ENCODE measurements around the gene LYPD6B. TPM values are rescaled to one million over a fixed set of nuclear protein-coding genes. Genes with fewer than 3 reads are reported as not detected.

LYPD6B gene
- total and polyA plus RNA-seq, 2 donors from 2014 or later = 9.4 to 17.6 TPM

GRCh38 chr2:149027590-149028250 is 10.8 kb upstream of the LYPD6B start:
- intact Hi-C loops (cut with DNase I) = no loop called here
- Histone ChIP-seq H3K27me3 (ENCODE audit: control insufficient read depth, insufficient read depth, low read length) (no peaks in the 10 kb centered on the region), H3K4me1 (ENCODE audit: control insufficient read depth in 2 of 3, insufficient read depth in 2 of 3, low read depth in 1 of 3, low read length in 3 of 3) (no peaks in the 10 kb centered on the region), H3K27ac (ENCODE audit: low read depth in 2 of 2, low read length in 2 of 2) (no peak overlapping the region), H3K4me3 (ENCODE audit: low read length in 3 of 3) (no peak overlapping the region), H3K9ac (ENCODE audit: low read length in 3 of 3) (no peak overlapping the region), H3K9me3 (ENCODE audit: control insufficient read depth in 2 of 3, insufficient read depth in 1 of 3, low read length in 3 of 3) (no peaks in the 10 kb centered on the region), H3K36me3 (ENCODE audit: control insufficient read depth in 2 of 3, insufficient read depth in 3 of 3, low read length in 3 of 3) (no peaks in the 10 kb centered on the region)
- FAIRE-seq = no peak
- DNase-seq = no peak
- no peak for TF ChIP-seq CTCF (IDR thresholded peaks at IDR 0.05; ENCODE audit: borderline replicate concordance, extremely low read depth, insufficient read depth)

GRCh38 chr2:149028377-149028776 is 10.1 kb upstream of the LYPD6B start:
- Histone ChIP-seq H3K36me3 (ENCODE audit: control insufficient read depth in 2 of 3, insufficient read depth in 3 of 3, low read length in 3 of 3) (no peaks in the 10 kb centered on the region), H3K4me1 (ENCODE audit: control insufficient read depth in 2 of 3, insufficient read depth in 2 of 3, low read depth in 1 of 3, low read length in 3 of 3) (no peaks in the 10 kb centered on the region), H3K4me3 (ENCODE audit: low read length in 3 of 3) (no peak overlapping the region), H3K9ac (ENCODE audit: low read length in 3 of 3) (no peak overlapping the region), H3K27me3 (ENCODE audit: control insufficient read depth, insufficient read depth, low read length) (no peaks in the 10 kb centered on the region), H3K27ac (ENCODE audit: low read depth in 2 of 2, low read length in 2 of 2) (no peak overlapping the region), H3K9me3 (ENCODE audit: control insufficient read depth in 2 of 3, insufficient read depth in 1 of 3, low read length in 3 of 3) (no peaks in the 10 kb centered on the region)
- TF ChIP-seq CTCF (IDR thresholded peaks at IDR 0.05; ENCODE audit: borderline replicate concordance, extremely low read depth, insufficient read depth) = no peak
- DNase-seq = no peak
- FAIRE-seq = no peak
- intact Hi-C loops (cut with DNase I) = no loop called here

GRCh38 chr2:149028891-149029290 is 9.6 kb upstream of the LYPD6B start:
- H3K9me3 ChIP-seq (ENCODE audit: control insufficient read depth in 2 of 3, insufficient read depth in 1 of 3, low read length in 3 of 3) = no peaks in the 10 kb centered on the region
- no peak for DNase-seq
- H3K36me3 ChIP-seq (ENCODE audit: control insufficient read depth in 2 of 3, insufficient read depth in 3 of 3, low read length in 3 of 3) = no peaks in the 10 kb centered on the region
- intact Hi-C loops (cut with DNase I) = no loop called here
- FAIRE-seq = no peak
- TF ChIP-seq CTCF (IDR thresholded peaks at IDR 0.05; ENCODE audit: borderline replicate concordance, extremely low read depth, insufficient read depth) = no peak
- H3K4me3 ChIP-seq (ENCODE audit: low read length in 3 of 3) = no peak overlapping the region
- H3K4me1 ChIP-seq (ENCODE audit: control insufficient read depth in 2 of 3, insufficient read depth in 2 of 3, low read depth in 1 of 3, low read length in 3 of 3) = no peaks in the 10 kb centered on the region
- H3K27ac ChIP-seq (ENCODE audit: low read depth in 2 of 2, low read length in 2 of 2) = no peak overlapping the region
- no peak overlapping the region for H3K9ac ChIP-seq (ENCODE audit: low read length in 3 of 3)
- H3K27me3 ChIP-seq (ENCODE audit: control insufficient read depth, insufficient read depth, low read length) = no peaks in the 10 kb centered on the region

All from kidney (tissue), 14 donors.